Gastrocnemius medialis (tissue), 4 donors: Measurements from ENCODE around the gene ABHD17A. TPM values are rescaled to one million over a fixed set of nuclear protein-coding genes. Genes with fewer than 3 reads are reported as not detected.

Experiments used
- ATAC-seq, 2 donors: fragments of 150-250 bp; one replicate each; pipeline ENCODE4 v1.9.1; 2016
- DNase-seq, 2 donors: peaks; one replicate each; pipeline ENCODE4 v3.0.0-alpha.2; 2019
- H3K27ac ChIP-seq, 4 donors: fragments of 200-600 bp; sonication (generic); 1 replicate in 1 of 4; 2 replicates in 3 of 4; pipeline ENCODE4 v1.5.1; 2016 to 2018; ENCODE audit warnings: mild to moderate bottlenecking in 2 of 4, moderate library complexity in 1 of 4
- H3K27me3 ChIP-seq, 3 donors: fragments of 200-600 bp; sonication (generic) in 2 of 3; 1 replicate in 1 of 3; 2 replicates in 2 of 3; pipeline versions ENCODE4 v1.5.1 to v1.6.0; 2016 to 2019; ENCODE audit warnings: mild to moderate bottlenecking in 1 of 3, moderate library complexity in 1 of 3
- H3K36me3 ChIP-seq, 2 donors: fragments of 200-600 bp; sonication (generic) in 1 of 2; one replicate each; pipeline ENCODE4 v1.5.1; 2017 to 2018
- H3K4me1 ChIP-seq, 2 donors: fragments of 200-600 bp; sonication (generic) in 1 of 2; one replicate each; pipeline ENCODE4 v1.5.1; 2016 to 2017; ENCODE audit warnings: mild to moderate bottlenecking in 2 of 2
- H3K4me3 ChIP-seq, 4 donors: fragments of 200-600 bp; sonication (generic) in 3 of 4; 1 replicate in 1 of 4; 2 replicates in 3 of 4; pipeline ENCODE4 v1.5.1; 2016 to 2019; ENCODE audit warnings: mild to moderate bottlenecking in 2 of 4
- H3K9me3 ChIP-seq, 3 donors: fragments of 200-600 bp; sonication (generic) in 2 of 3; 1 replicate in 1 of 3; 2 replicates in 2 of 3; pipeline ENCODE4 v1.5.1; 2016 to 2019
- POLR2A ChIP-seq, 2 donors: fragments of 450-650 bp; IDR thresholded peaks; one replicate each; pipeline ENCODE4 v1.6.1; 2017; ENCODE audit warnings: antibody characterized with exemption in 2 of 2, mild to moderate bottlenecking in 2 of 2, moderate library complexity in 2 of 2
- in situ Hi-C, 4 donors: fragments of 200-750 bp; cut with MboI; loops; one replicate each; pipeline versions ENCODE4 v1.15.0 to v1.8.0; 2017; ENCODE audit warnings: low sequenced_read_pairs in 4 of 4
- intact Hi-C: fragments of 100-400 bp; cut with DNase I; formaldehyde crosslinking; loops from one replicate; pipeline ENCODE4 v1.15.1; 2023; ENCODE audit warnings: low total_unique reads
- total RNA-seq, 4 donors: library from RNA; depleted of rRNA; stranded (reverse); fragments of >200 nt; gene quantifications; one replicate each; pipeline versions ENCODE4 v1.1.0 to v1.2.3, GENCODE V29; 2016
- TF ChIP-seq, protein P1 (sequence below), 5 experiments: fragments of 450-650 bp in 3 of 5; fragments of 200-600 bp in 2 of 5; sonication (generic) in 2 of 5; IDR thresholded peaks in 4 of 5; conservative IDR thresholded peaks in 1 of 5; 1 replicate in 4 of 5; 2 replicates in 1 of 5; pipeline ENCODE4 v1.5.1; 2016 to 2019; ENCODE audit warnings: antibody characterized with exemption in 5 of 5, mild to moderate bottlenecking in 3 of 5, moderate library complexity in 3 of 5

Gene ABHD17A
- total RNA-seq, 4 donors from 2014 or later: 49.4 to 87.7 (median 70.8) TPM

GRCh38 chr19:1859331-1859781, 25.9 kb downstream of the ABHD17A start:
- Histone ChIP-seq H3K36me3 (no peaks in the 10 kb centered on the region), H3K27ac (peak overlapping the region in 2 of 4 donors; percentile 73 to 82), H3K9me3 (no peaks in the 10 kb centered on the region), H3K27me3 (peaks cover 8 to 14% (median 8%) of the 10 kb centered on the region in 3 donors), H3K4me1 (peaks cover 21 to 35% of the 10 kb centered on the region in 2 donors), H3K4me3 (no peak overlapping the region)
- ATAC-seq (no peak), DNase-seq (no peak)
- intact Hi-C loops (no loop called here), in situ Hi-C loops (no loop called here)
- TF ChIP-seq POLR2A (IDR thresholded peaks at IDR 0.05): no peak
- TF ChIP-seq, protein P1, sequence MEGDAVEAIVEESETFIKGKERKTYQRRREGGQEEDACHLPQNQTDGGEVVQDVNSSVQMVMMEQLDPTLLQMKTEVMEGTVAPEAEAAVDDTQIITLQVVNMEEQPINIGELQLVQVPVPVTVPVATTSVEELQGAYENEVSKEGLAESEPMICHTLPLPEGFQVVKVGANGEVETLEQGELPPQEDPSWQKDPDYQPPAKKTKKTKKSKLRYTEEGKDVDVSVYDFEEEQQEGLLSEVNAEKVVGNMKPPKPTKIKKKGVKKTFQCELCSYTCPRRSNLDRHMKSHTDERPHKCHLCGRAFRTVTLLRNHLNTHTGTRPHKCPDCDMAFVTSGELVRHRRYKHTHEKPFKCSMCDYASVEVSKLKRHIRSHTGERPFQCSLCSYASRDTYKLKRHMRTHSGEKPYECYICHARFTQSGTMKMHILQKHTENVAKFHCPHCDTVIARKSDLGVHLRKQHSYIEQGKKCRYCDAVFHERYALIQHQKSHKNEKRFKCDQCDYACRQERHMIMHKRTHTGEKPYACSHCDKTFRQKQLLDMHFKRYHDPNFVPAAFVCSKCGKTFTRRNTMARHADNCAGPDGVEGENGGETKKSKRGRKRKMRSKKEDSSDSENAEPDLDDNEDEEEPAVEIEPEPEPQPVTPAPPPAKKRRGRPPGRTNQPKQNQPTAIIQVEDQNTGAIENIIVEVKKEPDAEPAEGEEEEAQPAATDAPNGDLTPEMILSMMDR (IDR thresholded peaks at IDR 0.05 in 4 of 5, conservative IDR thresholded peaks at IDR 0.05 in 1 of 5): no peak

DNA sequence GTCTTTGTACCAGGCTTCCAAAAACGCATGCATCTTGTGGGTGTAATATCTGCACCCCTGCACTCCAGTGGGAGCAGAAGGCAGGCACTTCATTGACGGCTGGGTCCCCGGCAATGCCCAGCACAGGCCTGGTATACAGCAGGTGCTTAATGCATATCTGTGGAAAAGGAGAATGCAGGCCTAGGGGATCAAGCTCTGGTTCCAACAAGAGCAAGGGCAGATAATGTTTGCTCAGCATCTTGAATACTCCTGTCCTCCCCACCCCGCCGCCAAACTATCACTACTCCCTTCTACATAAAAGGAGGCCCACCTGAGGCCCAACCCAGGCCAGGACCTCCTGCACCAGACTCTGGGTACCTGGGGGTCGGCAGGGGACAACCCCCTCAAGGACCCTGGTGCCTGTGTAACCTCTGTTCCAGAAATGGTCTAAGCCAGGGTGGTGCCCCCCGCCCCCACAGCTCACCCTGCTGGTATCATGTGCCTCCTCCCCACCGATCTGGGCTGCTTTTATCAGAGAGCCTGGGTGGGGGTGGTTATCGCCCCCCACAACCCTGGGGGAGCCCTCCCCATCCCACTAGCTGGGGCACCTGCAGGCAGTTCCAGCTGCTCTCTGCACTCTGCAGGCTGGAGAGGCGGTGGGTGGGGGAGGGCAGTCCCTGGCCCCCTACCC, 26.7 kb downstream of the ABHD17A start:
- Histone ChIP-seq H3K9me3 (no peaks in the 10 kb centered on the region), H3K27me3 (peaks cover 8 to 14% (median 8%) of the 10 kb centered on the region in 3 donors), H3K36me3 (no peaks in the 10 kb centered on the region), H3K4me3 (no peak overlapping the region), H3K4me1 (peaks cover 21 to 35% of the 10 kb centered on the region in 2 donors), H3K27ac (peak overlapping the region in 3 of 4 donors; percentile 73 to 82 (median 80))
- ATAC-seq: no peak
- intact Hi-C loops (no loop called here), in situ Hi-C loops (no loop called here)
- DNase-seq: no peak
- TF ChIP-seq, protein P1 (IDR thresholded peaks at IDR 0.05 in 4 of 5, conservative IDR thresholded peaks at IDR 0.05 in 1 of 5): no peak
- no peak for TF ChIP-seq POLR2A (IDR thresholded peaks at IDR 0.05)

- Histone ChIP-seq H3K27ac (peak overlapping the region; percentile 62 to 82 (median 76)), H3K27me3 (peaks cover 8 to 14% (median 9%) of the 10 kb centered on the region in 3 donors), H3K4me3 (peak overlapping the region; percentile 35 to 50 (median 46)), H3K36me3 (no peaks in the 10 kb centered on the region), H3K9me3 (no peaks in the 10 kb centered on the region), H3K4me1 (peaks cover 21 to 35% of the 10 kb centered on the region in 2 donors)
- TF ChIP-seq, protein P1 (IDR thresholded peaks at IDR 0.05 in 4 of 5, conservative IDR thresholded peaks at IDR 0.05 in 1 of 5): no peak
- TF ChIP-seq POLR2A (IDR thresholded peaks at IDR 0.05): no peak
- in situ Hi-C loops: no loop called here
- DNase-seq (no peak), ATAC-seq (no peak)
- intact Hi-C loops: no loop called here
Observed at GRCh38 chr19:1857648-1858326, 27.5 kb downstream of the ABHD17A start.

DNA sequence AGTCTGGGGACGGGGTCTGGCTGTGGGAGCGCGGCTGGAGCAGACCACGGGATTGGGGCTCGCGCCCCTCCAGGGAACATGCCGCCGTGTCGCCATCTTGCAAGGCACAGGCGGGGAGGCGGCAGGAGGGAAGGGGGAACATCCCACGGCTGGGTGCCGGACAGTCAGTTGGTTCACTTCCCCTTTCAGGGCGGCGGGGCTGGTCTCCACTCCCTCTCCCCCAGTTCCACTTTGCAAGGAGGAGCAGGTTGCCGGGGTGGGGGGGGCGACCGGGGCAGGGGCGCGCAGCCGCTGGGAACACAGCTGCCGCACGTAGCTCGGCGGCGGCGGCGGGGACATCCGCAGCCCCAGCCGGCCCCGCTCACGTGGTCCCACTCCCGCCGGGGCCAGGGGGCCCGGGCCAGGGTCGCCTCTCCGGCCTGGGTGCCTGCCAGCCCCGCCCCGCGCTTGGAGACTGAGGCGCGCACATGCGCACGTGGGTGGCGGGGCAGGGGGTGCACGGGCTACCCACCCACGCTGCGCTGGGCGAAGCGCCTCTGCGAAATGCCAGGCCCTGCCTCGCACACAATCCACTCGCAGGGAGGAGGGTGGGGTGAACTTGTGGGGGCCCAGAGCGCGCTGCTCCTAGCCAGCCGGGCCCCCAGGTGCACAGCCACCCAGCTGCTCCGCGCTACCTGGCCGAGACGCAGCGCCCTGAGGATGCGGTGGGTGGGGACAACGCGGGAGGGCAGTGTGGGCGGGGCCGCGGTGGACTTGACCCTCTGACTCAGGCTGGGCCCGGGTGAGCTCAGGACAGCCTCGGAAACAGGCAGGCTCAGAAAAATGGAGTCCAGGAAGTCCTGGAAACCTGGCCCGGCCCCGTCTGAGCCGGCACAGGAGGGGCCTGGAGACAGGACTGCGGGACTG, 28.3 kb downstream of the ABHD17A start:
- Histone ChIP-seq H3K9me3 (no peaks in the 10 kb centered on the region), H3K27ac (peak overlapping the region; percentile 68 to 82 (median 76)), H3K27me3 (peaks cover 3 to 14% (median 6%) of the 10 kb centered on the region in 3 donors), H3K4me3 (peak overlapping the region; percentile 35 to 50 (median 46)), H3K4me1 (peaks cover 16 to 28% of the 10 kb centered on the region in 2 donors), H3K36me3 (no peaks in the 10 kb centered on the region)
- DNase-seq (peak; percentile 53 to 56), ATAC-seq (peak; percentile 34 to 35)
- in situ Hi-C loops (no loop called here), intact Hi-C loops (no loop called here)
- no peak for TF ChIP-seq POLR2A (IDR thresholded peaks at IDR 0.05)
- TF ChIP-seq, protein P1 (IDR thresholded peaks at IDR 0.05 in 4 of 5, conservative IDR thresholded peaks at IDR 0.05 in 1 of 5): no peak
